PFSK-1 (cell line): Measurements from ENCODE around the gene HTATSF1.

Experiments
- POLR2AphosphoS5 ChIP-seq: IDR thresholded peaks from 2 replicates; pipeline ENCODE4 v1.6.1; 2012; ENCODE audit warnings: low read depth, mild to moderate bottlenecking, control low read depth, low read length, moderate library complexity
- TAF1 ChIP-seq: IDR thresholded peaks from 2 replicates; pipeline ENCODE4 v1.6.1; 2012; ENCODE audit warnings: low read length, control low read depth, borderline replicate concordance; ENCODE audit not compliant: insufficient read depth

- TF ChIP-seq POLR2AphosphoS5 (no peak), TAF1 (no peak)
Measured at GRCh38 chrX:136531951-136532350, 34.6 kb downstream of the HTATSF1 start, which contains the start of gene VGLL1.
